ENCODE data around the gene CDH13.

The CDH13 gene

DNA sequence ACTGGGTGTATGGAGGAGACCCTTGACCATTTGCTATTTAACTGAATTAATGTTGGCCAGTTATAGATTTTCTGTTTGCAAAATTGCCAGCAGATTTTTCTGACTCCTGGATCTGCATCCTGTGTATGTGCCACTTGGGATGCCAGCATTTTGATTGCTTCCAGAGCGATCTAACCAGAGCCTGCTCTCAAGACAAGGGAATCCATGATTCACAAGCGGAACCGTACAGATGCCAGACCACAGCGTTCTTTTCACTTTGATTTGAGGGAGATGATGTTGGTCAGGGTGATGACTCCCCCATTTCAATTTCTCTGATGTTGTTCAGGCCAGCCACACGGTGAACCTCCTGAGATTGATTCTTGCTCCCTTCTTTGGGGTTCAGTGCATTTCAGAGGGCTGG lies 228.7 kb downstream of the CDH13 start:
- no peak for DNase-seq

DNA sequence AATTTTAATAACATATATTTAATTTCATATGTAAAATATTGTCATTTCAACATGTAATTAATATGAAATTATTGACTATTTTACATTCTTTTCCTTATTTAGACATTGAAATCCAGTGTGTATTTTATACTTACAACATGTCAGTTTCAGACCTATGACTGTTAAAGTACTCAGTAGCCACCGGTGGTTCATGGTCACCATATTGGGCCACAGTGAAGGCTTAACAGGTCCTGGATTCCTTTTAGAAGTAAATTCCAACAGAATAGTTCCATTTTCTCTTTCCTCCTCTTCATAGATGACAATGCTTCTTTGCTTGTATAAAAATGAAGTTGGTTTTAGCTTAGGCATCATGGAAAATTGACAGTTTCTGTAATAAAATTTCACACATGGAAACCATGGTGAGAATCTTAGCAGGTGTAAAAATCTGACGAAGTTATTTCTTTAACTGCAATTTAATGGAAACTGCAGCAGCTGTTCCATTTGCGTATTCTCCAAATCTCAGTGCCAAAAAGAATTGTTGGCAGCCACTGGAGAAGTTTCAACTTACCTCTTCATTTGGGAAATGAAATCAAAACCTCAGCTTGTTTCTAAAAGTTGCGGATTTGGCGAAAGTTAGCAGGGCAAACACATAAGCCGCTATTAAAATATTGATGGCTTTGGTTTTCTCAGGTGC lies 231.1 kb downstream of the CDH13 start:
- DNase-seq, result no peak

DNA sequence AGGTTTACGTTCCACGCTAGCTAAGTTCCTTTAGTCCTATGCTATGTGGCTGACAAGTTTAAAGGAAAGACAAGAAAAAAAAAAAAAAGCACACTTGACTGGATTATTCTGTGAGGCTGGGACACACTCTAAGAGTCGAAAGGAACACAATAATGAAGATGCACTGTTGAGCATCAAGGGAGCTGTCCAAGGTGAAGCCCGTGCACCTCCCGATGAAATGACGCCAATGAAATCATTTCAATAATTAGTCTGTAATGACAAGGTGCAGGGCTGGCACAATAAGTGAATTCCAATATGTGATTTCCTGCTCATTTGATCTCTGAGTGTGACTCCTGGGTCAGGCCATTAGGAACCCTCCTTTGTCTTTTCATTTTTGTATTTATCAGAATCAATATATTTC lies 232.9 kb downstream of the CDH13 start:
- no peak for DNase-seq

DNA sequence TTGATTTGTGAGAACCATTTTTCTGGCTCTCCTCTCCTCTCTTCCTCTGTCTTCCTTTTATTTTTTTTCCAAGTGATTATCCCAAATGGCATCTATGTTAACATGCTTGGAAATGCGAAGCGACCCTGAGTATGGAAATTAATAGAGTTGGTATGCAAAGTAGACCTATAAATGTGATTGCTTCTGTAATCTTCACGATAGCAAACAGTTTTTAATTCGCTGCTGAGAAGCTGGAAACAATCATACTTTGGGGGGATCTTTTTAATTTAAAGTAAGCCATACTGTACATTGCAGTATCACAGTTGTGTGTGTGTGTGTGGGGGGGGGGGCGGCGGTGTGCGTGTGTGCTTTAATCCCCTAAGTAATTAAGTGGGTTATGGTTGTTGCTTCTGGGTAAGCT lies 233.3 kb downstream of the CDH13 start:
- no peak for DNase-seq

DNA sequence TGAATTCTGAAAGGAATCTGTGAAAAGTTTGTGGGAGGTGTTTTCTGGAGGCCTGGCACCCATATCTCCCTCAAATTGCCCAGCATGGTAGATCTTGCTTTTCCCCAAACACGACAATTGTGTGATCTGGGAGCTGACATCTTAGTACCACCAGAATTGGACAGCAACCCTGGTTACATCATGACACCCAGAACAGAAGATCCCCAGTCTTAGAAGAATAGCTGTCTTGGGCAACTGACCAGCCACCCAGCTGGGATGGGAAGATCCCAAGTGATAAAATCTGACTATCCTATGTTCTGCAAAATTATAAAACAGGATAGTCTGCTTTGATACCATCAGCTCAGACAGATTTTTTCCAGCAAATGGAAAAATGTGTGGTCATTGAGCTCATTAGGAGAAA lies 235.3 kb downstream of the CDH13 start:
- no peak for DNase-seq

DNA sequence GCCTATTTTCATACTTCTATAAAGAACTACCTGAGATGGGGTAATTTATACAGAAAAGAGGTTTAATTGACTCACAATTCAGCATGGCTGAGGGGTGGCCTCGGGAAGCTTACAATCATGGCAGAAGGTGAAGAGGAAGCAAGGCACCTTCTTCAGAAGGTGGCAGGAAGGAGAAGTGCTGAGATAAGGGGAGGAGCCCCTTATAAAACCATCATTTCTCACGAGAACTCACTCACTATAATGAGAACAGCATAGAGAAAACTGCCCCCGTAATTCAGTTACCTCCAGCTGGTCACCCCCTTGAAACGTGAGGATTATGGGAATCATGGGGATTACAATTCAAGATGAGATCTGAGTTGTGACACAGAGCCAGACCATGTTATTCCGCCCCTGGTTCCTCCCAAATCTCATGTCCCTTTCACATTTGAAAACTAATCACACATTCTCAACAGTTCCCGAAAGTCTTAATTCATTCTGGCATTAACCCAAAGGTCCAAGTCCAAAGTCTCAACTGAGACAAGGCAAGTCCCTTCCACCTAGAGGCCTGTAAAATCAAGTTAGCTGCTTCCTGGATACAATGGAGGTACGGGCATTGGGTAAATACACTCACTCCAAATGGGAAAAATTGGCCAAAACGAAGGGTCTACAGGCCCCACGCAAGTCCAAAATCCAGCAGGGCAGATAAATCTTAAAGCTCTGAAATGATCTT lies 237.7 kb downstream of the CDH13 start:
- DNase-seq, result no peak

DNA sequence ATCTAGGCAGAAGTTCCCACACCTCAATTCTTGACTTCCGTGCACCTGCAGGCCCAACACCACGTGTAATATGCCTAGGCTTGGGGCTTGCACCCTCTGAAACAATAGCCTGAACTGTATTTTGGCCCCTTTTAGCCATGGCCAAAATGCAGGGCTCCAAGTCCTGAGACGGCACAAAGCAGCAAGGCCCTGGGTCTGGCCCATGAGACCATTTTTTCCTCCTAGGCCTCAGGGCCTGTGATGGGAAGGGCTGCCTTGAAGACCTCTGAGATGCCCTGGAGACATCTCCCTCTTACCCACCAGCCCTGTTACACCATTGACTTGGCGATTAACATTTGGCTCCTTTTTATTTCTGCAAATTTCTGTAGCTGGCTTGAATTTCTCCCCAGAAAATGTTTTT lies 238.6 kb downstream of the CDH13 start:
- no peak for DNase-seq

DNA sequence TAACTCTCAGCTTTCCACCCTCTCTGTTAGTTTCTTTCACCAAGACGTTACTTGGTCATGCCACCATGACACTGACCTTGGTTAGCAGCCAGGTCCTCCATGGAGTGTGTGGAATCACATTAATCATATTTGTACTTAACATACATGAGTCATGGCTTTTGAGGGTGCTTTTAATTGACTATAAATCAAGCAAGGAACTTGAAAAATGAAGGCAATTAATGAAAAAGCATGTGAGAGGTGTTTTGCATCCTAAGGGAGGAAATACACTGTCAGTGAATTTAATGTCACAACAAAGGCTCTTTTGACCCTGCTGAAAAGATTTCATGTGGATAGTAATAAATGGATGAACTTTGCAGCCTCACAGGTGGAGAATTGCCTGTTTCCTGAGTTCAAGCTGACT lies 240.7 kb downstream of the CDH13 start:
- no peak for DNase-seq

DNA sequence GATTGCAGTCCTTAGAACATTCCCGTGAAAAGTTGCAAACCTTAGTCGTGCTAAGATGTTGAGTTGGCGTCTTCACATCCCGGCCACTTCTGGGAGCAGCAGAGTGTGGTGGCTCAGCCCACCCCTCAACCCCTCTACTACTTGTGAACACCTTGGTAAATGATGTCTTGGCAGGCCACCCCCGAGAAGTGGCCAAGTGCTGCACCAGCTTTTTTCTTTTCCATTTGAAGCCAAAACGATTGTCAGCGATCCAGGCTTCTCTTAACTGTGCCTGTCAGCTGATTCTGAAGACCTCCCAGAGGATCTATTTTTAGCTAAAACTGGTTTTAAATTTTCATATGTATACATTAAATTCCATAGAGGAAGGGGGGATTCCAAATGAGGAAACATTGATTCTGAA lies 247.5 kb downstream of the CDH13 start:
- DNase-seq, result no peak

DNA sequence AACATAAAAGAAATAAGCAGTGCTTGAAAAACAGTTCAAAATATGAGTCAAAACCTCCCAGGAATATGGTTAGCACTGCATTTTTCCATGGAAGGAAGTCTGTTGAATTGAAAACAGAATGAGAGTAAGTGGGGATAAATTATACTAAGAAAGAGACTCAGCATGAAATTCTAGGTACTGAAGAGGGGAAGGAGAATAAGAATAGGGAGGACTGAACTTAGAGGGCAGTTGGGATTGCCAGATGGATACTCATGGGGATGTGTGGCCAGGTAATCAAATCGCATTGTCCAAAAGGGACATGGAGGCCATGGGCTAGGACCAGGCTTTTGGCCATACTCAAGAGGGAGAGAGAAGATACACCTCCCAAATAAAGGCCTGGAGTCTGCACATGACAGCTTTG lies 247.9 kb downstream of the CDH13 start:
- DNase-seq, result no peak

DNA sequence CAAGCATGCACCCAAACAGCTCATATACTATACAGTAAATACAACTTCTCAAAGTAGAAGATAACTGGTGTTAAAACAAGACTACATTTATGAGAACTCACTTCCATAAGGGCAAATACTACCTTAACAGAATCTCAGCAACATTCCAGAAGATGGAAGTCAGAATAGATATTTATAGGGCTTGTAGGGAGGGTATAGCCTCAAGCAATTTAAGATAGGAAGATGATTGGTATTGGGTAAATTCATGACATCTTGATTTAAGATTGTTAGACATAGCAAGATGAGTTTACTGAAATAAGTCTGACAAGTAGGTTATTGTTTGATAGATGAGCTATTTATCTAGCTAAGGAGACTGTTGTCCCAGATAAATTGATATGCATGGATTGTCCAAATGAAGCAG lies 250.2 kb downstream of the CDH13 start:
- DNase-seq, result no peak

DNA sequence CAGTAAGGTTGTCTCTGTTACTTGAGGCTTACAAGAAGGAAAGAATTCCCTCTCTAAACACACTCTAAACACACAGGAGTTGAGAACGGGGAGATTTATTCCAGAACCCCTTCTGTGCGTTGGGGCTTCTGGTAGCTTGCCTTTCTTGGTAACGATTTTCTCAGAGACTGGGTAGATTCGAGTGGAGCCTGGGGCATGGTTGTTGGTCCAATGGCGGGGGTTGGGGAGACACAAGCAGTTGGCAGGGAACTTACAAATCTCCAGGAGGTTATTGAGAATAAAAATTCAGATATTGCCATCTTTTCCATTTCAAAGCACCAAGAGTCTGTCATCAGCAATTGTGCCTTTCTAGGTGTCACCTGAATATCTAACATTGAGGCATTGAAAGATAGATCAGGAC lies 251.7 kb downstream of the CDH13 start:
- no peak for DNase-seq

DNA sequence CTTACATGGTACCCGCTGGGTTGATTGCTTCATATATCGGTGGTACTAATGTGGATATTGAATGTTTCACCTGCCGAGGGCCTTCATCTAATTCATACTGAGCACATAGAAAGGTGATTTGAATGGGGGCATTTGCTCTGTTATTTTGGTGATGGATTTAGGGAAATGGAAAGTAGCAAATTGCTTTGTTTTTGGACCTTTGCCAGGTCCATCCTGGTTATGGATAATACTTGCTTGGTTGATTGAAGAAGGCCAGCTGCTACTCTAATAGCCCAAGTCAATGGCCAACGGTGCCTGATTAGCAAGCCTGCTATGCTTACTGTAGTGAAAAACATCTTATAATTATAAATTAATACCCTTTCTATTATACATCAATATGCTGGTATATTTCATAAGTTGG lies 253.6 kb downstream of the CDH13 start:
- no peak for DNase-seq

DNA sequence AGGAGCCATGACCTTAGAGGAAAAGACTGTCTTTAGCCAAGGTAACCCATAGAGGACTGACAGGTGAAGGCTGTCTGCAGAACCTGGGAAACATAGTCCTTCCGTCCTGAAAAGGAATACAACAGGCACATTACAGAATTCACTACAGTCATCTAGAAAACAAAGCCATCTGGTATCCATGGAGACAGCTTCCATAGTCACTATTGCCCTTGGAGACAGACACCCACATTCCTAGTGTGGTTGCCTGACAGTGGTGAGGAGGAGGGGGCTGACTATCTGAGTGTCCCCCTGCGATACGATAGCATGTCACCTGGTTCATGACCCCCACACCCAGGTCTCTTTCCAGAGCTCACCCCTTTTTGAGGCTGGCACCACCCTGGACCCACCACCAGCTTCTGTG lies 254.7 kb downstream of the CDH13 start:
- DNase-seq, result no peak

DNA sequence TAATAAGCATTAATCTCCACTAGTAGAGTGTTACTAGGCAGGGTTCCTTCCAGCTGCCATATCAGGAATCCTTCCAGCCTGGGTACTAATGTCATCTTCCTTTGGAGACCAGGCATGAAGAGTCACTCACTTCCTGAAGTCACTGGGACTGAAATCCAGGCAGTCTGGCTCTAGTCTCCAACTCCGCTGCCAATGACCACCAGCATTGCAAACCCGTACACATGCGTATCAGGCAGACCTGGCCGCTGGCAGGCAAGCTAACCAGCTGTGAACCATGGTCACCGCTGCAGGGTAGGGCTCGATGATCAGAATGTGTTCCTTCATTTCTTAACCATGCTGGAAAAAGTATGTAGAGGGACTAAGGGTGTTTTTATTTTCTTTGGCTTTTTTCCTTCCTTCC lies 255.5 kb downstream of the CDH13 start:
- DNase-seq, result no peak

DNA sequence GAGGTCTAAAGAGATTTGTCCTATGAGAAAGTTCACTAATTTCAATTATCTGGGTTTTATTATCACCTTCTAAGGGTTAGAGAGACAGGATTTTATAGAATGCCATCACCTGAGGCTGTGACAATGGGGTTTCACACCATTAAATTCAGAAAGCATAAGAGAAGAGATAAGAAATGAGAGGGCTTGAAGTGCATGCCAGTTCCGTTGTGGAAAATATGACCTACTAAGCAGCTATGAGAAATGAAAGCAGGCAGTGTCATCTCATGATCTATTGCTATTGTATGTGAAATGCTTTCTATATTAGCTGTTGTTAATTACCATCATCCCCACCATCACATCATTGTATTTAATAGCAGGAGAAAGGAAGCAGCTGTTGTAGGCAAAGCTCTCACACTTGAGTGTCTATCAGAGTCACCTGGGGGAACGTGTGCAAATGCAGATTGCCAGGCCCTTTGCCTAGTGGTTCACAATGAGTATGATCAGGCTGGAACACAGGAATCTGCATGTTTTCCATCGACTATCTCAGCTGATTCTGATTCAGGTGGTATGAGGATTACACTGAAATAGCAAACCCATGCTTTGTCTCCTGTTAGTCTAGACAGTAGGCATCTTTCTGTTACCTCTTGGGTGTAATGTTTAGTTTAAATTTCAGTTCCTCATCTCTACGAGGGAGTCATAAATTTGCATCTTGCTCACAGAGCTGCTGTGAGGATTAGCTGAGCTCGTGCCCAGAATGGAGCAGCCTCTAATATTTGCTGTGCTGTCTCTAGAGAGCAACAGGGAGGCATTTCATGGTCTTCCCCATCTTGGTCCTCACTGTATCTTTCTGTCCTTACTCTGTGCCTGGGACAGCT lies 256.4 kb downstream of the CDH13 start:
- DNase-seq, result peak; percentile 37

DNA sequence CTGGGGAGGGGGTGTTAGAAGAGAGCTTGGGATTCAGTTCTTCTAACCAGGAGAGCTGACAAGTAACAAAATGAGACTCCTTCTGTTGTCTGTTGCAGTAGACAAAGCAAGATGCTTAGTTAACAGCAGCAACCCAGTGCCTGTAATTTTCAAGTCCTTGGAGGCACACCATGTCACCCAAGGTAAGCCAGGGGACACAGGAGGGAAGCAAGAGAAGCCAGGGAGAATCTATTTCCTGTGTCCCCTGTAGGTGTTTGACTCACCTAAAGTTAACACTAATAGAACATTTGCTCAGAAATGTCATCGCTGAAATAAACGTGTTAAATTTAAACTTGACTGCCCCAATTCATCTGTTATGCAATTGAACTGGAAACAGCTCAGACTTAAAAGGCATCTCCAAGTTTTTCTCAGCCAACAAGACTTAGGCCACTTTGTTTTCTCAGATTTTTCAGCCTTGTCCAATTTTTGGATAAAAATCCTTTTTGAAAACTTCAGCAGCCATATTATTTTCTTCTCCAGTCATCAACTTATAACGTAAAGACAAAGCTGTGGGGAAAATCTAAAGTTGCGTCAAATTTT lies 257.6 kb downstream of the CDH13 start:
- no peak for DNase-seq

DNA sequence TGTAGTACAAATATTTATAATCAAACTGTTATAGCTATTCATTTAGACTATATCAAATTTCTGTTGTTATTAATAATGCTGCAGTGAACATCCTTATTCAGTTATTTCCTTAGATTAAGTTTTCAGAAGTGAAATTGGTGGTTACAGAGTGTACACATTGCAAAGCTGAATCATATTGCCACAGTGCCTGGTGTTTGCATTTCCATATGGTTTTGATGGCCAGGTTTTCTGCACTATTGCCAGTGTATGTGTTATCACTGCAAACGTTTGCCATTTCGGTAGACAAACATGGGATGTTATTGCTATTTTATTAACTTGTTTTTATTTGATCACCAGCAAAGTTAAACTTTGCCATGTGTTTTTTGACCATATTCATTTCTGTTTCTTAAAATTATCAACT lies 259.4 kb downstream of the CDH13 start:
- no peak for DNase-seq

DNA sequence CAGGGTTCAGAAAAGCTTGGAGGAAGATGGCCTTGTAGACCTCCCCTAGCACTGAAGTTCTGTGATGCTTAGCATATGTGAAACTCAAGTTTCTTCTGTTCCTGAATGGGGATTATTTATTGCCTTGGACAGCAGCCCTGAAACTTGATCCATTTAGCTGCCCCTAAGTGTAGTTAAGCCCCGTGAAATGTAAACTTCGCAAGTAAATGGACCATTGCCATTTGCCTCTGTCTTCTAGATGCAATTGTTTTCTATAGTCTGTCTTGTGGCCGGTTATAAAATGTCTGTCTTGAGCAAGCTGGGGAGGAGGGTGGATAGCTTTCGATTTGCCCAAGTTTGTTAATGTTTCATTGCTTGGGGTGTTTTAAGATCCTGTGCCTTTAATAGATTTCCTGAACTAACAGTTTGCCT lies 261.8 kb downstream of the CDH13 start:
- DNase-seq, result no peak

DNA sequence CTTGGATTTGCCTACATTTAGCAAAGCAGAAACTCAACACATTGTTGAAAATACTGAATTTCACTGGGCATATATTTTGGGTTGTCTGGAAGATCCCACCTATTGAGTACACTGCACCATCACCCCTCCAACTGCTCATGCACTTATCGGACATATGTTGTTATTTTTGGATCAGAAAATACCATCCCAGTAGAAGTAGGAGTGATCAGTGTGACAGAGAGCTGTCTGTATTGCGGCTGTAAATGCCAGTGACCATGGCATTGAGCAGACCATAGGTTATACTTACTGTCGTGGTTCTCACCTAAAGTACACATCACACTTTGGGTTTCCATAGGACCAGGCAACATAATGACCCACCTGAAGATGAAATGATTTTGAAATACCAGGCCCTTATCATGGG lies 264.7 kb downstream of the CDH13 start:
- DNase-seq, result no peak

DNA sequence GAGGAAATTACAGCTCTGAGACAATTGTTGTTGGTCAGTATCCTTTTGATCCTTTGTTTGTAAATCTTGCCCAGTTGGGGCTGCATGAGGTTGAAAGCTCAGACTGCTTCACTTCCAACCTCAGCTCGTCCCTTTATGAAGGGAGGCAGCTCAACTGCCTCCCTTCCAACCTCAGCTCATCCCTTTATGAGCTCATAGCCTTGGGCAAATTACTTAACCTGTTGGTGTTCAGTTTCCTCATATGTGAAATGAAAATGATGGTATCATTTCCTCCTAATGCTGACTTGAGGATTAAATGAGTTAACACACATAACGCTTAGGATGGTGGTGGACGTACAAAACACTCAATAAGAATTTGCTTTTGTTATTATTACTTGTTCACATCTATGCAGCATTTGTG lies 265.1 kb downstream of the CDH13 start:
- DNase-seq, result no peak

DNA sequence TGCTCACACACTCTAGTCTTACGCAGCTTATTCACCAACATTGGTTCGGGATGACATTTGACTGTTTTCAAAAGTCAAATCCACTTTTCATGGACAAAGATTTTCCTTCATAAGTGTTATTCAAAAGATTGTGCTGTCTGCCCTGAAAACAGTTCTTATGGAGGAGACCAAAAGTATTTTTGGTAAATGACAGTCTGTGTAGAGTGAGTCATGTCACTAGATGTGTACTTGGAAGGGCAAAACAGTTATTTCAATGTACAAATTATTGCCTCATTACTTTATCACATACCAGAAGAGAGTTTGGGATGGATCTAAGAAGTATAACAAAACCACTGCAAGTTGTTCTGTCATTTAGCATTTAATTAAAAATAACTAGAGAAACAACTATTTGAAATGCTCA lies 265.6 kb downstream of the CDH13 start:
- no peak for DNase-seq

DNA sequence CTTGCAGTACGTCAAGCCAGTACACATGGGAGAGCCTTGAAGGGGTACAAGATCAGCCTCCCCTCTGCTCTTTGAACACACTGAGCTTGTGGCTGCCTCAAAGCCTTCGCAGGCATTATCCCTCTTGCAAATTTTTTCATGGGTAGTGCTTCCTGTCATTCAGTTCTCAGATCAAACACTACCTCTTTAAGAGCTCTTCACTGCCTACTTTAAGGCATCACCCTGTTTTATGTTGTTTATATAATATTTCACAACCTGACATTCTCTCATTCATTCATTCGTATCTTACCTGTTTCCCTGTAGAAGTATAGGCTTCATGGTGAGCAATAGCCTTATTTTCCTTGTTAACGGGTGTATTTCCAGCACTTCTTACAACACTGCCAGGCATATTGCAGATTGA lies 269.1 kb downstream of the CDH13 start:
- no peak for DNase-seq

DNA sequence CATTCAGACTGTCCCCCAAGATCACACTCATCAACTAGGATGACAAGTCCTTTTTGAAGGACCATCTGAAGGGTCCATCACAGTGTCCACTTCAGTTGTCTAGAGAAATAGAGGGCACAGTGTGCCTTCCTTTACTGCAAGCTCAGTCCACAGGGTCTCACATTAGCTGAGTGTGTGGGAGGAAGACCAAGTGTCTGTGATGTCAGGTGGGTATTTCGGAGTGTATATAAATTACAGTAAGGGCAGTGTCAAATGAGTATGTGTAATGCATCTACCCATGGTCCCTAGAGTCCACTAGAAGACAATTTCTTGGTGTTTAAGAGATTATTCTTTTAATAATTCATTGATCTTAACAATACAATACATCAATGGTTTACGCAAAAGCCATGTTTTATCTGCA lies 272.2 kb downstream of the CDH13 start:
- no peak for DNase-seq

Measured in MV-4-11 (cell line).